ENCODE data around the gene ELOVL1. TPM values are rescaled to one million over a fixed set of nuclear protein-coding genes. Genes with fewer than 3 reads are reported as not detected.

The ELOVL1 gene
- total RNA-seq, 1 experiment from 2014 or later, result 21.6 TPM

- Histone ChIP-seq H2AK5ac (ENCODE audit: insufficient read length, low read length) (no peak overlapping the region), H3K79me1 (ENCODE audit: insufficient read depth, low read depth, low read length, poor library complexity, severe bottlenecking) (no peaks in the 10 kb centered on the region), H3K56ac (ENCODE audit: insufficient read length, low read depth, low read length) (no peak overlapping the region), H3K27me3 (ENCODE audit: insufficient read depth, low read length) (no peaks in the 10 kb centered on the region), H2BK120ac (ENCODE audit: low read depth, low read length, poor library complexity, severe bottlenecking) (no peak overlapping the region), H3K9me3 (ENCODE audit: control insufficient read depth, low read depth, low read length) (no peaks in the 10 kb centered on the region), H3T11ph (ENCODE audit: low read length) (no peak overlapping the region), H3K79me2 (ENCODE audit: insufficient read depth, low read length) (no peaks in the 10 kb centered on the region), H4K20me1 (ENCODE audit: control insufficient read depth, insufficient read depth, insufficient read length) (no peaks in the 10 kb centered on the region), H3K18ac (ENCODE audit: insufficient read length, low read depth, low read length) (no peak overlapping the region), H4K8ac (replicated peaks; ENCODE audit: insufficient read length, low read depth, low read length) (no peak overlapping the region), H3K23me2 (ENCODE audit: insufficient read length, low read depth, low read length, poor library complexity, severe bottlenecking) (no peaks in the 10 kb centered on the region), H3K4me2 (ENCODE audit: insufficient read depth, insufficient read length, low read length) (no peak overlapping the region), H3K4me1 (ENCODE audit: insufficient read depth, low read length) (no peaks in the 10 kb centered on the region), H3K27ac (ENCODE audit: insufficient read length, low read depth, low read length) (no peak overlapping the region), H3K23ac (ENCODE audit: insufficient read length, low read depth, low read length) (no peak overlapping the region), H4K91ac (ENCODE audit: insufficient read length, low read depth, low read length) (no peak overlapping the region), H2BK12ac (ENCODE audit: insufficient read length, low read depth, low read length) (no peak overlapping the region), H2BK20ac (ENCODE audit: low read depth, low read length, poor library complexity, severe bottlenecking) (no peak overlapping the region), H3K4ac (ENCODE audit: low read depth, low read length) (no peak overlapping the region), H2AFZ (ENCODE audit: low read length) (no peak overlapping the region), H2BK15ac (ENCODE audit: low read depth, low read length) (no peak overlapping the region), H3K9ac (ENCODE audit: extremely low read depth, insufficient read length, low read length) (no peak overlapping the region), H4K5ac (ENCODE audit: insufficient read length, low read depth, low read length) (no peak overlapping the region), H2BK5ac (ENCODE audit: insufficient read length, low read length) (no peak overlapping the region), H3K14ac (ENCODE audit: insufficient read depth, low read length) (no peak overlapping the region)
- TF ChIP-seq CTCF (conservative IDR thresholded peaks at IDR 0.05), result no peak
- no CpG with 5 or more reads among the region's 1 CpG for WGBS (ENCODE audit: extremely low coverage, insufficient read length, low lambda C conversion rate)
- DNase-seq, result no peak
- H3K4me3 Mint-ChIP-seq, result no peak overlapping the region
- peaks cover 22 to 30% of the 10 kb centered on the region in 2 experiments for H3K9me3 Mint-ChIP-seq
- peaks cover 21 to 26% of the 10 kb centered on the region in 2 experiments for H3K4me1 Mint-ChIP-seq
- H3K27ac Mint-ChIP-seq, result no peak overlapping the region
- H3K27me3 Mint-ChIP-seq (ENCODE audit: low read depth), result no peaks in the 10 kb centered on the region; the same call in 1 of the 2 replicates
- H3K36me3 Mint-ChIP-seq (ENCODE audit: insufficient read depth in 1 of 3, low read depth in 3 of 3), result peaks cover 0 to 8% (median 5%) of the 10 kb centered on the region in 3 experiments; a peak in 6 of 7 replicates
These were observed 40.1 kb downstream of the ELOVL1 start for GRCh38 chr1:43327549-43328292.
